ENCODE results near the gene SLC38A10. TPM values are rescaled to one million over a fixed set of nuclear protein-coding genes. Genes with fewer than 3 reads are reported as not detected.
"Not testable (repeated sequence)": the region's sequence is repeated elsewhere in the genome, so short reads cannot be mapped to it uniquely, and the experiment has no call there.

SLC38A10 gene
- total RNA-seq, 2 experiments from 2014 or later, result 56.0 to 147 TPM

DNA sequence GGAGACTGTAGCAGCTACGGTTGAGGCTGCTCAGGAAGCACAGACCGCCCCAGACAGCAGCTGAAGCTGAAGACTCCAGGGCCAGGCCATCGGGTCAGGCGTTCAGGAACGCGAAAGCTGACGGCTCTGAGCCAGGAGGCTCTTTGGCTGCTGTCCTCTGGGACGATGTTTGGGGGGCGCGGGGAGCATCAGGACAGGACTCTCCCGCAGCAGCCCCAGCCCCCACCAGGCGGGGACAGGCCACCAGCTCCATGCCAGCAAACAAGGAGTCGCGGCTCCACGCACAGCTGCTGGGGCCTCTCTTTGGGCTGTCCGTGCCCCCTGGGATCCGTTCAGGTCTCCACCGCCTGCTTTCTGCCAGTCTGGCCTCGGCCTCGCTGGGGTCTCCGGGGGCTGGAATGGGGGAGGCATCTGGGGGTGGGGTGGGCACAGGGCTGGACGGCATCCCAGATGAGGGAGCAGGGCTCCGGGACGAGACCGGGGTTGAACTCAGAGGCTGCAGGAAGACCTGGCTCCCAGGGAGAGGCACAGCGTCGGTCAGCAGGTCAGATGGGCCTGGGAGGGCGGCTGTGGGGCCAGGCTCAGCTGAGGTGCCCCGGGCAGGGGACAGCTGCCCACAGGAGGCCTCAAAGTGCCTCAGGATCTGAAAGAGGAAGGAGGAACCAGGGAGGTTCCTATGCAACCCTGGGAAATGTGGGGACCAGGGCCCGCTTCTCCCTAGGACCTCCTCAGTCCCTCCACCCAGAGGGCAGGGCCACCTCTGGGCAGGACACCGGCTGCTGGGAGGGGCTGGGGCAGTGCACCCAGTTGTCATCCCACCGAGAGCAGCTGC is 66.1 kb downstream of the SLC38A10 start:
- peak overlapping the region; percentile 39 for H3K27ac ChIP-seq (ENCODE audit: low read depth, low read length, poor library complexity, severe bottlenecking)
- no TSS peak for BruUV-seq (replicated peaks)
- CTCF ChIA-PET (ENCODE audit: unreplicated experiment), result no interaction called here

DNA sequence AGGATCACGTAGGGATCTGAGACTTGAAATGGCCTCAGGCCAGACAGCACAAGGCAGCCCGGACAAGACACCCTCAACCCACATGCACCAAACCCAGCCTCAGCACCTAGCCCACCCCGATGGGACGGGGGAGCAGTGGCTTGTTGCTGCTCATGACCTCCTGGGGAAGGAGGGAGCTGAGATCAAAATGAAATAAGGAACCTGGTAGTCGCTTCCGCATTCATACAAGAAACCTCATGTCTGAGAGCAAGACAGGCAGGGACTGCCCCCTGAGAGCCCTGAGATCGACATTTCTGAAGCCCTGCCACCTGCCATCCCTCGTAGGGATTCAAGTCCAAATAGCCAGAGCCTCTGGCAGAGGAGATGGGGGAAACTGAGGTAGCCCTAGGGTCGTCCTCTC is 66.7 kb downstream of the SLC38A10 start:
- peaks cover 23% of the 10 kb centered on the region for H3K36me3 ChIP-seq (ENCODE audit: insufficient read depth, low read length)
- peak overlapping the region; percentile 39 for H3K27ac ChIP-seq (ENCODE audit: low read depth, low read length, poor library complexity, severe bottlenecking)
- H4K20me1 ChIP-seq (ENCODE audit: insufficient read depth, low read length), result no peaks in the 10 kb centered on the region
- H3K79me2 ChIP-seq (ENCODE audit: insufficient read depth, low read depth, low read length), result no peaks in the 10 kb centered on the region
- DNase-seq (ENCODE audit: low spot score), result peak; percentile 60
- TF ChIP-seq CTCF (conservative IDR thresholded peaks at IDR 0.05; ENCODE audit: low read length), result no peak
- no peak for TF ChIP-seq EZH2phosphoT487 (IDR thresholded peaks at IDR 0.05; ENCODE audit: borderline replicate concordance, low read depth, low read length)
- no peaks in the 10 kb centered on the region for H3K9me2 ChIP-seq (ENCODE audit: insufficient read depth, low read length)
- CTCF ChIA-PET (ENCODE audit: unreplicated experiment), result no interaction called here
- POLR2A ChIA-PET, result interaction anchor here (1.3 kb wide), 1 partner anchor 10 kb away, joined by 3 read pairs; the partner anchor contains the start of genes NDUFAF8 and TEPSIN
- intact Hi-C loops (cut with micrococcal nuclease; ENCODE audit: unreplicated experiment), result no loop called here
- peak overlapping the region; percentile 20; the same call in 1 of the 2 replicates for H2AFZ ChIP-seq (ENCODE audit: low read length)
- H3K4me1 ChIP-seq (ENCODE audit: insufficient read depth, low read length, poor library complexity, severe bottlenecking), result peaks cover 24% of the 10 kb centered on the region
- TSS peak; percentile 80 for BruUV-seq (replicated peaks)
- no peak overlapping the region for H3K4me3 ChIP-seq (ENCODE audit: low read depth, low read length, poor library complexity, severe bottlenecking)
- peak overlapping the region; percentile 18; the same call in 1 of the 2 replicates for H3K4me2 ChIP-seq (ENCODE audit: low read length)
- H3K9me3 ChIP-seq (ENCODE audit: low read length), result no peaks in the 10 kb centered on the region

More for the DNA sequence above, 66.1 kb downstream of the SLC38A10 start:
- POLR2A ChIA-PET, result interaction anchor here (1.3 kb wide), 1 partner anchor 10 kb away, joined by 3 read pairs; the partner anchor contains the start of genes NDUFAF8 and TEPSIN
- intact Hi-C loops (cut with micrococcal nuclease; ENCODE audit: unreplicated experiment), result no loop called here
- H3K4me2 ChIP-seq (ENCODE audit: low read length), result 0 out of 2 replicates have a peak overlapping the region, but pooled peaks have one; percentile 18
- no peak for DNase-seq (ENCODE audit: low spot score)
- H3K79me2 ChIP-seq (ENCODE audit: insufficient read depth, low read depth, low read length), result no peaks in the 10 kb centered on the region
- H2AFZ ChIP-seq (ENCODE audit: low read length), result peak overlapping the region; percentile 20; the same call in 1 of the 2 replicates
- peaks cover 23% of the 10 kb centered on the region for H3K36me3 ChIP-seq (ENCODE audit: insufficient read depth, low read length)
- H4K20me1 ChIP-seq (ENCODE audit: insufficient read depth, low read length), result no peaks in the 10 kb centered on the region
- H3K9me3 ChIP-seq (ENCODE audit: low read length), result no peaks in the 10 kb centered on the region
- no peak overlapping the region for H3K4me3 ChIP-seq (ENCODE audit: low read depth, low read length, poor library complexity, severe bottlenecking)
- TF ChIP-seq EZH2phosphoT487 (IDR thresholded peaks at IDR 0.05; ENCODE audit: borderline replicate concordance, low read depth, low read length), result no peak
- no peak for TF ChIP-seq CTCF (conservative IDR thresholded peaks at IDR 0.05; ENCODE audit: low read length)
- no peaks in the 10 kb centered on the region for H3K9me2 ChIP-seq (ENCODE audit: insufficient read depth, low read length)
- peaks cover 17% of the 10 kb centered on the region for H3K4me1 ChIP-seq (ENCODE audit: insufficient read depth, low read length, poor library complexity, severe bottlenecking)

GRCh38 chr17:81227630-81228029 is 67.5 kb downstream of the SLC38A10 start:
- Histone ChIP-seq H3K4me1 (ENCODE audit: insufficient read depth, low read length, poor library complexity, severe bottlenecking) (peaks cover 26% of the 10 kb centered on the region), H2AFZ (ENCODE audit: low read length) (peak overlapping the region; percentile 20; the same call in 1 of the 2 replicates), H3K36me3 (ENCODE audit: insufficient read depth, low read length) (peaks cover 23% of the 10 kb centered on the region)
- H3K9me2 ChIP-seq (ENCODE audit: insufficient read depth, low read length); H3K9me3 ChIP-seq (ENCODE audit: low read length); DNase-seq (ENCODE audit: low spot score); CTCF ChIA-PET (ENCODE audit: unreplicated experiment); BruUV-seq (replicated peaks); POLR2A ChIA-PET; H3K27ac ChIP-seq (ENCODE audit: low read depth, low read length, poor library complexity, severe bottlenecking); H3K4me2 ChIP-seq (ENCODE audit: low read length); intact Hi-C loops (cut with micrococcal nuclease; ENCODE audit: unreplicated experiment); H3K4me3 ChIP-seq (ENCODE audit: low read depth, low read length, poor library complexity, severe bottlenecking); H4K20me1 ChIP-seq (ENCODE audit: insufficient read depth, low read length); H3K79me2 ChIP-seq (ENCODE audit: insufficient read depth, low read depth, low read length): not testable (repeated sequence)

Data from OCI-LY7 (cell line).